H9 (cell line): ENCODE results near the gene DIPK1B. TPM values are rescaled to one million over a fixed set of nuclear protein-coding genes. Genes with fewer than 3 reads are reported as not detected.

Experiments
- DNase-seq: peaks from one replicate; pipeline ENCODE4 v3.0.0-alpha.2; 2017
- H2AFZ ChIP-seq: one replicate; pipeline ENCODE4 v1.6.1; 2013; ENCODE audit warnings: mild to moderate bottlenecking, low read length, control low read depth, moderate library complexity
- H2AK5ac ChIP-seq: 2 replicates; pipeline ENCODE4 v1.6.1; 2013; ENCODE audit warnings: low read length, control low read depth, mixed read lengths; ENCODE audit not compliant: insufficient read length
- H2BK120ac ChIP-seq: one replicate; pipeline ENCODE4 v1.6.1; 2013; ENCODE audit warnings: low read depth, mild to moderate bottlenecking, low read length, control low read depth, inconsistent platforms; ENCODE audit not compliant: poor library complexity, severe bottlenecking
- H2BK12ac ChIP-seq: 2 replicates; pipeline ENCODE4 v1.6.1; 2013; ENCODE audit warnings: low read length, control low read depth, mixed read lengths, low read depth; ENCODE audit not compliant: insufficient read length
- H2BK15ac ChIP-seq: 2 replicates; pipeline ENCODE4 v1.6.1; 2013; ENCODE audit warnings: low read depth, low read length, control low read depth
- H2BK20ac ChIP-seq: one replicate; pipeline ENCODE4 v1.6.1; 2013; ENCODE audit warnings: low read depth, mild to moderate bottlenecking, low read length, control low read depth, inconsistent platforms; ENCODE audit not compliant: poor library complexity, severe bottlenecking
- H2BK5ac ChIP-seq: 2 replicates; pipeline ENCODE4 v1.6.1; 2013; ENCODE audit warnings: low read length, control low read depth, mixed read lengths; ENCODE audit not compliant: insufficient read length
- H3K14ac ChIP-seq: 2 replicates; pipeline ENCODE4 v1.6.1; 2013; ENCODE audit warnings: low read length, control low read depth; ENCODE audit not compliant: insufficient read depth
- H3K18ac ChIP-seq: 2 replicates; pipeline ENCODE4 v1.6.1; 2013; ENCODE audit warnings: low read depth, mild to moderate bottlenecking, mixed read lengths, low read length, control low read depth; ENCODE audit not compliant: insufficient read length
- H3K23ac ChIP-seq: 2 replicates; pipeline ENCODE4 v1.6.1; 2013; ENCODE audit warnings: low read length, control low read depth, mixed read lengths, low read depth; ENCODE audit not compliant: insufficient read length
- H3K23me2 ChIP-seq: 2 replicates; pipeline ENCODE4 v1.6.1; 2013; ENCODE audit warnings: low read depth, mild to moderate bottlenecking, mixed read lengths, low read length, control low read depth; ENCODE audit not compliant: insufficient read length, poor library complexity, severe bottlenecking
- H3K27ac ChIP-seq: 2 replicates; pipeline ENCODE4 v1.5.1; 2013; ENCODE audit warnings: low read length, control low read depth, mixed read lengths, low read depth; ENCODE audit not compliant: insufficient read length
- H3K27me3 ChIP-seq: 2 replicates; pipeline ENCODE4 v1.6.1; 2013; ENCODE audit warnings: low read length, control low read depth, inconsistent platforms; ENCODE audit not compliant: insufficient read depth
- H3K4ac ChIP-seq: 2 replicates; pipeline ENCODE4 v1.6.1; 2013; ENCODE audit warnings: low read depth, mild to moderate bottlenecking, control low read depth, inconsistent platforms, low read length, moderate library complexity
- H3K4me1 ChIP-seq: 2 replicates; pipeline ENCODE4 v1.6.1; 2013; ENCODE audit warnings: low read length, control low read depth, inconsistent platforms; ENCODE audit not compliant: insufficient read depth
- H3K4me2 ChIP-seq: 2 replicates; pipeline ENCODE4 v1.6.1; 2013; ENCODE audit warnings: low read length, control low read depth, mixed read lengths; ENCODE audit not compliant: insufficient read length, insufficient read depth
- H3K56ac ChIP-seq: 2 replicates; pipeline ENCODE4 v1.6.1; 2013; ENCODE audit warnings: low read depth, mild to moderate bottlenecking, mixed read lengths, low read length, control low read depth; ENCODE audit not compliant: insufficient read length
- H3K79me1 ChIP-seq: 2 replicates; pipeline ENCODE4 v1.6.1; 2013; ENCODE audit warnings: low read depth, mild to moderate bottlenecking, moderate library complexity, low read length, control low read depth, inconsistent platforms; ENCODE audit not compliant: insufficient read depth, poor library complexity, severe bottlenecking
- H3K79me2 ChIP-seq: 2 replicates; pipeline ENCODE4 v1.6.1; 2013; ENCODE audit warnings: low read length, control low read depth, inconsistent platforms; ENCODE audit not compliant: insufficient read depth
- H3K9ac ChIP-seq: 2 replicates; pipeline ENCODE4 v1.6.1; 2013; ENCODE audit warnings: low read length, control low read depth, mixed read lengths; ENCODE audit not compliant: insufficient read length; ENCODE audit errors: extremely low read depth
- H3K9me3 ChIP-seq: one replicate; pipeline ENCODE4 v1.6.1; 2013; ENCODE audit warnings: low read depth, low read length, inconsistent platforms; ENCODE audit not compliant: control insufficient read depth
- H3T11ph ChIP-seq: one replicate; pipeline ENCODE4 v1.6.1; 2013; ENCODE audit warnings: mild to moderate bottlenecking, low read length, control low read depth, inconsistent platforms
- H4K20me1 ChIP-seq: one replicate; pipeline ENCODE4 v1.6.1; 2013; ENCODE audit not compliant: control insufficient read depth, insufficient read length, insufficient read depth
- H4K5ac ChIP-seq: 2 replicates; pipeline ENCODE4 v1.6.1; 2013; ENCODE audit warnings: low read depth, mild to moderate bottlenecking, mixed read lengths, low read length, control low read depth; ENCODE audit not compliant: insufficient read length
- H4K8ac ChIP-seq: replicated peaks from 2 replicates; pipeline ENCODE4 v1.6.1; 2013; ENCODE audit warnings: low read length, control low read depth, mixed read lengths, low read depth; ENCODE audit not compliant: insufficient read length
- H4K91ac ChIP-seq: 2 replicates; pipeline ENCODE4 v1.6.1; 2013; ENCODE audit warnings: low read depth, mild to moderate bottlenecking, moderate library complexity, mixed read lengths, low read length, control low read depth; ENCODE audit not compliant: insufficient read length
- H3K27ac Mint-ChIP-seq, 3 experiments: 2 replicates in 2 of 3; 3 replicates in 1 of 3; pipeline ENCODE4 v1.8.0; 2020 to 2021; ENCODE audit warnings: mixed read lengths in 3 of 3, mild to moderate bottlenecking in 1 of 3, moderate library complexity in 1 of 3
- H3K27me3 Mint-ChIP-seq: 2 replicates; pipeline ENCODE4 v1.8.0; 2021; ENCODE audit warnings: low read depth, mild to moderate bottlenecking, moderate library complexity, mixed read lengths
- H3K36me3 Mint-ChIP-seq, 3 experiments: 2 replicates in 2 of 3; 3 replicates in 1 of 3; pipeline ENCODE4 v1.8.0; 2020 to 2021; ENCODE audit warnings: low read depth in 3 of 3, mixed read lengths in 3 of 3; ENCODE audit not compliant: insufficient read depth in 1 of 3
- H3K4me1 Mint-ChIP-seq, 2 experiments: 2 replicates each; pipeline ENCODE4 v1.8.0; 2020; ENCODE audit warnings: mixed read lengths in 2 of 2
- H3K4me3 Mint-ChIP-seq, 2 experiments: 2 replicates in 1 of 2; 3 replicates in 1 of 2; pipeline ENCODE4 v1.8.0; 2020 to 2021; ENCODE audit warnings: mild to moderate bottlenecking in 2 of 2, mixed read lengths in 2 of 2, moderate library complexity in 1 of 2
- H3K9me3 Mint-ChIP-seq, 2 experiments: 2 replicates in 1 of 2; 3 replicates in 1 of 2; pipeline ENCODE4 v1.8.0; 2020; ENCODE audit warnings: mild to moderate bottlenecking in 2 of 2, mixed read lengths in 2 of 2, moderate library complexity in 1 of 2
- CTCF ChIP-seq: fragments of 200-600 bp; sonication (generic); conservative IDR thresholded peaks from 3 replicates; pipeline ENCODE4 v1.8.0; 2021; ENCODE audit warnings: antibody characterized with exemption, mild to moderate bottlenecking
- WGBS: extraction: QIAGEN DNeasy Blood & Tissue Kit; methylation state at CpG from one replicate; pipeline ENCODE4 v1.1.7; 2013; ENCODE audit warnings: missing lambda C conversion rate, low lambda C conversion rate, mixed read lengths; ENCODE audit not compliant: insufficient read length; ENCODE audit errors: extremely low coverage; 5-methylcytosine and 5-hydroxymethylcytosine counted together
- total RNA-seq: library from RNA; stranded (reverse); gene quantifications from 2 replicates; pipeline ENCODE4 v1.2.1, GENCODE V29; 2021

DIPK1B gene
- total RNA-seq, 1 experiment from 2014 or later, result 40.3 TPM

GRCh38 chr9:136746155-136746490 is 33.8 kb downstream of the DIPK1B start:
- H4K20me1 ChIP-seq, result no peaks in the 10 kb centered on the region
- no peak for DNase-seq
- H2BK120ac ChIP-seq, result no peak overlapping the region
- H2BK5ac ChIP-seq, result no peak overlapping the region
- no peak overlapping the region for H4K8ac ChIP-seq
- no peak overlapping the region for H3K4me3 Mint-ChIP-seq
- no peak overlapping the region for H3K18ac ChIP-seq
- H3K9ac ChIP-seq, result no peak overlapping the region
- no peak overlapping the region for H2BK15ac ChIP-seq
- peaks cover 0 to 16% of the 10 kb centered on the region in 2 experiments; a peak in 1 of 4 replicates for H3K4me1 Mint-ChIP-seq
- no peak overlapping the region for H3K27ac Mint-ChIP-seq
- H3K23me2 ChIP-seq, result peaks cover 3% of the 10 kb centered on the region
- no peak overlapping the region for H3T11ph ChIP-seq
- H3K56ac ChIP-seq, result no peak overlapping the region
- H3K36me3 Mint-ChIP-seq, result no peaks in the 10 kb centered on the region
- no peak overlapping the region for H3K27ac ChIP-seq
- no peaks in the 10 kb centered on the region for H3K79me2 ChIP-seq
- peaks cover 6% of the 10 kb centered on the region; the same call in 1 of the 2 replicates for H3K27me3 Mint-ChIP-seq
- H3K23ac ChIP-seq, result no peak overlapping the region
- no peak overlapping the region for H4K5ac ChIP-seq
- no peak overlapping the region for H3K4ac ChIP-seq
- TF ChIP-seq CTCF, result no peak
- H4K91ac ChIP-seq, result no peak overlapping the region
- no peak overlapping the region for H3K14ac ChIP-seq
- no peak overlapping the region for H3K4me2 ChIP-seq
- H3K9me3 Mint-ChIP-seq, result no peaks in the 10 kb centered on the region
- no peak overlapping the region for H2AFZ ChIP-seq
- H3K79me1 ChIP-seq, result no peaks in the 10 kb centered on the region
- H3K4me1 ChIP-seq, result no peaks in the 10 kb centered on the region
- no peak overlapping the region for H2BK12ac ChIP-seq
- no peaks in the 10 kb centered on the region for H3K27me3 ChIP-seq
- no peaks in the 10 kb centered on the region for H3K9me3 ChIP-seq
- no peak overlapping the region for H2BK20ac ChIP-seq
- no CpG with 5 or more reads among the region's 22 CpGs for WGBS
- no peak overlapping the region for H2AK5ac ChIP-seq
